ENCODE results near the gene MYO1F.
A peak's percentile ranks its signal among the peaks of the same experiment; 100 is the strongest.
"Not testable (repeated sequence)": the region's sequence is repeated elsewhere in the genome, so short reads cannot be mapped to it uniquely, and the experiment has no call there.

Gene MYO1F

DNA sequence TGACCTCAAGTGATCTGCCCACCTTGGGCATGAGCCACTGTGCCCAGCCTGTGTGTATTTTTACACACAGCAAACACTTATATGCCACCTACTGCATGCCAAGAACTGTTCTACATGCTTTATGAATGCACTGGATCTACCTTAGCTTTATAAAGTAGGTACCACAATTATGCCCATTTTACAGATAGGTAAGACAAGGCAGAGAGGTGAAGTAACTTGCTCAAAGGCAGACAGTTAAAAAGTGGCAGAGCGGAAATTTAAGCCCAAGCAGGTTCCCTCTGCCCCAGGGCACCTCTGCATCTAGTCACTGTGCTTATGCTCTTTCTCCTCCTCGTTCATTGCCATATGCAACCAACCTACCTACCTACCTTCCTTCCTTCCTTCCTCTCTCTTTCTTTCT, 22.8 kb upstream of the MYO1F start:
- DNase-seq (ENCODE audit: low read depth) = no peak

DNA sequence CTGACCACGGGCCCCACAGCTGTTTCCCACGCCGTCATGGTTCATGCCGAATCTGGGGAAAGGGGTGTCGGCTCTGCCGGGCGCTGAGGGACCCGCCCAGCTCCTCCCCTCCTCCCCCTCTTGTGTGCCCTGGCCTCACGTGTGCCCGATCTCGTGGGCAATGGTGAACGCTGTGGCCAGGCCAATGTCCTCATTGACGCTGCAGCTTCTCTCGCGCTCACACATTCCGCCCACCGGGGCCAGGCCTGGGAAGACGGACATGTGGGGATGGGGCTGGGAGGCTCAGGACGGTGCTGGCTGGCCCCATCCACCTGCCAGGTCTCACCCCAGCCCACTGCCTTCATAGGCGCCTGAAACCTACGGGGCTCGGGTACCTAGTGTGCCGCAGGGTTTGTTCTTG, 18.9 kb upstream of the MYO1F start:
- DNase-seq (ENCODE audit: low read depth) = no peak

GRCh38 chr19:8595651-8596050, 18.4 kb upstream of the MYO1F start:
- DNase-seq (ENCODE audit: low read depth) = no peak

DNA sequence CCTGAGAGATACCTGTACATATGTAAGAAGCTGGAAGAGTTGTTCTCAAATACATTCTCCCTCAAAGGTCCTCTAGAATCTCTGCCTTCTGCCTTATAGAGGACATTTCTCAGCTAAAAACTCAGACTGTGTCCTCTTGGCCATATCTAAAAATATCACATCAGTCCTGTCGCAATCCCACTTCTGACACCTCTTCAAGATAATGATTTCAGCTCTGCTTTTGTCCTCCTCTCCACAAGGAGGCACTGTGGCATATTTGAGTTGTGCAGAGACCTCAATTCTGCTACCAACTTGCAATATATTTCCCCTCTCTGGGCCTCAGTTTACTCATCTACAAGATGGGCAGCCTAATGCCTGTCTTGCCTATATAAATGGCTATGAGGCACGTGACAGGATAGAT, 16.7 kb upstream of the MYO1F start:
- DNase-seq (ENCODE audit: low read depth) = no peak

GRCh38 chr19:8592231-8593009, 15.2 kb upstream of the MYO1F start:
- DNase-seq (ENCODE audit: low read depth) = peak; percentile 86

GRCh38 chr19:8589177-8589714, 12.0 kb upstream of the MYO1F start:
- no peak for DNase-seq (ENCODE audit: low read depth)

DNA sequence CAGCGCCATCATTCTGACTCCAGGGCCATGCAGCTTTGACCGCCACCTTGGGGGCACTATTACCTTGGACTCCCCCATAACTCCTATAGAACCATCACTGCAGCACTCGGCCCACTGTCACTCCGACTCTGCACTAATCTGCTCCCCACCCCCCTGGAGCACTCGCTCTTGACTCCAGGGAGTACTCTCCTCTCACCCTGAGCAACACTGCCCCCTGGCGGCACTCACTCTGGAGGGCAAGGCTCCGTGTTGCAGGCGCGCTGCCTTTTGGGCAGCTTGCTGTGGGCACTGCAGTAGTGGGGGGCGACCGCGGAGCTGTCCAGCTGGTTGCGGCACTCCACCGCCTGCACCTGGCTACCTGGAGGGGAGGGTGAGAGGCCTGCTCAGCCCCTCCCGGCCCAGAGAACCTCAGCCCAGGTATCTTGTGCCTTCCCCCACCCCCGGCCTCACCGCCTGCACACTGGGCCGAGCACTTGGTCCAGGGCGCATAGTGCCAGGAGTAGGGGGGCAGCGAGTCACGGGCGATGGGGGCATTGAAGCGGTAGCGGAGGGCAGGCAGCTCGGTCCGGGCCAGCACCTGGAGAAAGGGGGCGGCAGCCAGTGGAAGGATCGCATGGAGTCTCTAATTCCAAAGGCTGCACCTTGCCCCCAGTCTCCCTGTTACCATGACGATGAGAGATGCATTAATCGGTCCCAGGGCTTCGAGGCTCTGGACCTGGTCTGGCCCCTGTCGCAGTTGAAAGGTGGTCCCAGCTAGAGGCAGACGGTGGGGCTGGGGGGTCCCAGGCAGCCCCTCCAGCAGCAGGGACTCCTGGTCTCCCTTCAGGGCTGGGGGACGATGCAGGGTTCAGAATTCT, 8.9 kb upstream of the MYO1F start:
- DNase-seq (ENCODE audit: low read depth) = no peak

- DNase-seq (ENCODE audit: low read depth) = no peak
Observed at GRCh38 chr19:8584965-8585893, 8.0 kb upstream of the MYO1F start.

GRCh38 chr19:8580710-8581281, 3.6 kb upstream of the MYO1F start:
- DNase-seq (ENCODE audit: low read depth) = peak; percentile 79

- peak; percentile 75 for DNase-seq (ENCODE audit: low read depth)
Observed at GRCh38 chr19:8578642-8579265, 1.5 kb upstream of the MYO1F start.

DNA sequence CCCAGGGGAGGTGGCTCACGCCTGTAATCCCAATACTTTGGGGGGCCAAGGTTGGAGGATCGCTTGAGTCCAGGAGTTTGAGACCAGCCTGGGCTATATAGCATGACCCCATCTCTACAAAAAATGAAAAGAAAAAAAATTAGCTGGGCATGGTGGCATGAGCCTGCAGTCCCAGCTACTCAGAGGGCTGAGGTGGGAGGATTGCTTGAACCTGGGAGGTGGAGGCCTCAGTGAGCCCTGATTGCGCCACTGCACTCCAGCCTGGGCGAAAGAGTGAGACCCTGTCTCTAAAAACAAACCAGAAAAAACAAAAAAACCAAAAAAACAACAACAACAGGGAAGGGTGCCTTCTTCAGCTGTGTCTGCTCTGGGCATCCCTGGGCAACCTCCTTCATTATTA, 499 bp upstream of the MYO1F start:
- DNase-seq (ENCODE audit: low read depth) = no peak

DNA sequence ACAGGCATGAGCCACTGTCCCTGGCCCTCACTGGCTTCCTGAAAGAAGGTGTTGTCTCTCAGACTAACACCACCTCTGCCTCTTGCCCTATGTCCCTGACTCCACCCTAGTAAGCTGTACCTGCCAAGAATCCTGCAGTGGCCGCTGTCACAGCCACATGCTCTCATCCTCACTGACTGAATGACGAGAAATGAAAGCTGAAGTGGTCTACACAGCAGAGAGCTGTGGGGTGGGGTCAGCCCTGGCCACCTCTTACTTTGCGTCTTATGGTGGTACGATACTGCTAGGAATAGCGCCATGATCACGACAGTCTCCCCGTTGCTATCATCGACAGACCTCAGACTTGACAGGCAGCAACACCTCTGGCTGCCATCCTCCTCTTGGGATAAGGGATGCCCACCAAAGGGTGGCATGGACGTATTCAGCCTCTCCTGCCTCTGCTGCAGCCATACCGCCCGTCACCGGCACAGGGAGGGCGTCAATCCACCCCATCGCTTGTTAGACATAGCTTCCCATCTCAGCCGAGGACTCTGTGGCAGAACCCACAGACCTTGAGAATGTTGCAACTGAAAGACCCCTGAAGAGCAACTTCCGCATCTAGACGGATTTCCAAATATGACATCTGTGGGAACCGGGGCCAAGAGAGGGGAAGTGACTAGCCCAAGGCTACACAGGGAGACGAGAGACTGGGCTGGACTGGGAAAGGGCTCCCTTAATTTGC, 809 bp downstream of the MYO1F start:
- no peak for DNase-seq (ENCODE audit: low read depth)

DNA sequence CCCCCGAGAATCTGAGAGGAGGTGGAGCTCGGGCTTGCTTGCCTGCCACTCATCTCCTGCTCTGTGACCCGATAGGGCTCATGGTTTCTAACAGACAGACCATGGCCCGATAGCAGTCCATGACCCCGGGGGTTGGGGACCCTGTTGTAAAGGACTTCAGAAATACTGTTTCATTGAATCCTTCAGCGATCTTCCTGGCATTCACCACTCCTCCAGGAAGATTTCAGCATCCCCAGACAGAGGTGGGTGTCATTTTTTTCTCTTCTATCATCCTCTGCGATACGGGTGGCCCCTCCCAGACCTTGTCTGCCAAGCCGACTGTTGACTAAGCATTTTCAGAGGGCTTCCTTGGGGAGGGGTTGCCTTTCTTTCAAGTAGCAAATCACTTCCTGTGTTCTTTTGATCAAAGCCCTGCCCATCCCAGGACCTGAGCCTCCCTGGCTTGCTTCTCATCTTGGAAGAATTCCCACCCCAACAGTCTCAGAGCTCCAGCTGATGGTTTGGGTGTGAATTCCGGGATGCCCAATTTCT, 1.7 kb downstream of the MYO1F start:
- no peak for DNase-seq (ENCODE audit: low read depth)

GRCh38 chr19:8574619-8574922, 2.7 kb downstream of the MYO1F start:
- DNase-seq (ENCODE audit: low read depth) = not testable (repeated sequence)

DNA sequence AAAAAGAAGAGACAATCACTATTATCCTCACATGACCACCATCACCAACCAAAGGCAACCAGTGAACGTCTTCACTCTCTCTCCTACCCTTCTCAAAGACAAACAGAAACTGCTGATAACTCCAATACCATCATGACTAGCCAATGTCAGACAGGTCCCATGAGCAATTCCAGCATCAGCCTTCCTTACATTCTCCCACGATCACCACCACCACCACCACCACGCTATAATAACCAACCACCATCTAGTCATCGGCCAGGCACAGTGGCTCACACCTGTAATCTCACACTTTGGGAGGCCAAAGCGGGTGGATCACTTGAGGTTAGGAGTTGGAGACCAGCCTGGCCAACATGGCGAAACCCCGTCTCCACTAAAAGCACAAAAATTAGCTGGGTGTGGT, 3.9 kb downstream of the MYO1F start:
- no peak for DNase-seq (ENCODE audit: low read depth)

- DNase-seq (ENCODE audit: low read depth) = peak; percentile 52
Observed at GRCh38 chr19:8571006-8571411, 6.2 kb downstream of the MYO1F start.

DNA sequence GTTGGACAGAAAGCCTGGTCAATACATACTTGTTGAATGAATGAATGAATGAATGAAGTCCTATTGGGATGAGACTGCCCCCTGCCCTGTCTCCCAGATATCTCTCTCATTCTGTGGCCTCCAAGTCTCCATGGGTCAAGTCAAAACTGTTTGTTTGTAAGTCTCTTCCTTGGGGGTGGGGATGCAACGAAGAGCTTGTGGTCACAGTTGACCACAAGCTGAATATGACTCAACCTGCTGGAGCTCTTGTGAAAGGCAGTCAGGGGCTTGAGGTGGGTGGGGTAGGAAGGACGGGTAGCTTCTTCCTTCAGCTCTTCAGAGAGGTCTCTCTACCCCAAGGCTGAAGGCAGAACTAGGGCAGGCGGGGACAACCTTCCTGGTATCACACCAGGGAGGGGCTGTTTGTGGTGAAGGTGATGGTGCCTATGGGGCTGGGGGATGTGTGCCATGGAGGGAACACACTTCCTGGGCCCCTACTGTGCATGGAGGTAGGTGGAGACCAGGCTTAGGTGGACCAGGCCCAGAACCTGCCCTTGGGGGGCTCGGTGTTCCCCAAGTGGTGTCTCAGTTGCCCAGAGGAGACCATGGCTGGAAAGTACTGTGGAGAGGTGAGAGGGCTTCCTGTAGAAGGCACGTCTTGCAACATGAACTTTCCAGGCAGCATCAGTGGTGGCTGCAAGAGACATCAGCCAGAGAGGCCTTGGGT, 8.0 kb downstream of the MYO1F start:
- DNase-seq (ENCODE audit: low read depth) = peak; percentile 58

GRCh38 chr19:8567522-8568172, 9.6 kb downstream of the MYO1F start:
- no peak for DNase-seq (ENCODE audit: low read depth)

DNA sequence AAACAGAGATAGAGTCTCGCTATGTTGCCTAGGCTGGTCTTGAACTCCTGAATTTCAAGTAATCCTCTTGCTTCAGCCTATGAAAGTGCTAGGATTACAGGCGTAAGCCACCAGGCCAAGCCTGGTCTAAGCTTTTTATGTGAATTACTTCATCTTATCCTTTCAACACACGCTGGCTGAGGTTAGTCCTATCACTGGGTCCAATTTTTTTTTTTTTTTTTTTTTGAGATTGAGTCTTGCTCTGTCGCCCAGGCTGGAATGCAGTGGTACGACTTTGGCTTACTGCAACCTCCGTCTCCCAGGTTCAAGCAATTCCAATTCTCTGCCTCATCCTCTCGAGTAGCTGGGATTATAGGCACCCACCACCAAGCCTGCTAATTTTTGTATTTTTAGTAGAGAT, 10.4 kb downstream of the MYO1F start:
- no peak for DNase-seq (ENCODE audit: low read depth)

All from stimulated activated CD8-positive, alpha-beta memory T cell treated with anti-CD3 and anti-CD28 coated beads, Interleukin-12 subunit alpha, Interleukin-12 subunit beta, amount 100 ng/mL, for 1 hour (primary cell).